Testis (tissue), 3 donors: Measurements from ENCODE around the gene AXDND1. TPM values are rescaled to one million over a fixed set of nuclear protein-coding genes. Genes with fewer than 3 reads are reported as not detected.
"Not testable (repeated sequence)": the region's sequence is repeated elsewhere in the genome, so short reads cannot be mapped to it uniquely, and the experiment has no call there.

Experiments used
- DNase-seq: peaks from one replicate; pipeline ENCODE4 v3.0.0-alpha.2; 2019
- H3K27ac ChIP-seq, 2 donors: fragments of 200-600 bp; sonication (generic); one replicate each; pipeline ENCODE4 v1.5.1; 2019
- H3K27me3 ChIP-seq: fragments of 200-600 bp; sonication (generic); one replicate; pipeline ENCODE4 v1.5.1; 2019
- H3K36me3 ChIP-seq: fragments of 200-600 bp; sonication (generic); one replicate; pipeline ENCODE4 v1.5.1; 2017; ENCODE audit warnings: low read depth; ENCODE audit errors: missing control alignments
- H3K4me1 ChIP-seq: fragments of 200-600 bp; sonication (generic); one replicate; pipeline ENCODE4 v1.5.1; 2019
- H3K4me3 ChIP-seq, 2 donors: fragments of 200-600 bp; sonication (generic); one replicate each; pipeline ENCODE4 v1.5.1; 2017 to 2019
- H3K9me3 ChIP-seq: fragments of 200-600 bp; sonication (generic); one replicate; pipeline ENCODE4 v1.5.1; 2017
- CTCF ChIP-seq, 3 experiments: fragments of 450-650 bp in 2 of 3; fragments of 200-600 bp in 1 of 3; sonication (generic) in 1 of 3; IDR thresholded peaks; one replicate each; pipeline ENCODE4 v1.5.1; 2016 to 2019; ENCODE audit warnings: antibody characterized with exemption in 3 of 3, mild to moderate bottlenecking in 2 of 3, moderate library complexity in 1 of 3
- POLR2A ChIP-seq: fragments of 450-650 bp; IDR thresholded peaks from one replicate; pipeline ENCODE4 v1.6.1; 2017; ENCODE audit warnings: antibody characterized with exemption, mild to moderate bottlenecking, moderate library complexity
- WGBS, 2 donors: methylation state at CpG; one replicate each; pipeline ENCODE4 v1.1.5; 2018; 5-methylcytosine and 5-hydroxymethylcytosine counted together
- intact Hi-C: fragments of 100-400 bp; cut with DNase I; formaldehyde crosslinking; loops from one replicate; pipeline ENCODE4 v1.15.1; 2023; ENCODE audit warnings: low total_unique reads
- polyA plus RNA-seq: library from polyadenylated mRNA; stranded (reverse); fragments of 350-450 nt; fragmentation: Illumina TruSeq; extraction: RNeasy Lipid Tissue Mini Kit (QIAGEN cat#74804); gene quantifications from one replicate; pipeline ENCODE4 v1.2.3, GENCODE V29; 2014; ENCODE audit warnings: low read depth, low replicate concordance; ENCODE audit not compliant: insufficient read depth
- total RNA-seq, 2 donors: library from RNA; depleted of rRNA; stranded (reverse); fragments of >200 nt; gene quantifications; one replicate each; pipeline ENCODE4 v1.2.3, GENCODE V29; 2016

The AXDND1 gene
- total and polyA plus RNA-seq, 3 donors from 2014 or later = 21.4 to 58.3 (median 31.5) TPM

GRCh38 chr1:179341943-179342547 lies 23.7 kb upstream of the AXDND1 start:
- no peaks in the 10 kb centered on the region for H3K27me3 ChIP-seq
- no peak overlapping the region for H3K27ac ChIP-seq
- TF ChIP-seq CTCF (IDR thresholded peaks at IDR 0.05) = no peak
- no peak for TF ChIP-seq POLR2A
- H3K4me1 ChIP-seq = no peaks in the 10 kb centered on the region
- no peak overlapping the region for H3K4me3 ChIP-seq
- no peaks in the 10 kb centered on the region for H3K9me3 ChIP-seq
- intact Hi-C loops = no loop called here
- no peak for DNase-seq
- 88 to 89% methylated on average over 4 of the region's 4 CpGs for WGBS, 2 donors
- H3K36me3 ChIP-seq = no peaks in the 10 kb centered on the region

GRCh38 chr1:179342740-179343404 lies 22.9 kb upstream of the AXDND1 start:
- H3K36me3 ChIP-seq = no peaks in the 10 kb centered on the region
- no peaks in the 10 kb centered on the region for H3K9me3 ChIP-seq
- no peak overlapping the region for H3K27ac ChIP-seq
- no peak for DNase-seq
- no peaks in the 10 kb centered on the region for H3K4me1 ChIP-seq
- no peak overlapping the region for H3K4me3 ChIP-seq
- 90 to 99% methylated on average over 4 of the region's 4 CpGs for WGBS, 2 donors
- no peaks in the 10 kb centered on the region for H3K27me3 ChIP-seq
- TF ChIP-seq CTCF (IDR thresholded peaks at IDR 0.05) (no peak), POLR2A (no peak)
- intact Hi-C loops = no loop called here

GRCh38 chr1:179351281-179351680 lies 14.5 kb upstream of the AXDND1 start:
- Histone ChIP-seq H3K4me3 (no peak overlapping the region), H3K4me1 (no peaks in the 10 kb centered on the region), H3K27me3 (no peaks in the 10 kb centered on the region), H3K27ac (no peak overlapping the region), H3K9me3 (no peaks in the 10 kb centered on the region), H3K36me3 (no peaks in the 10 kb centered on the region)
- intact Hi-C loops = no loop called here
- 86 to 94% methylated on average over 3 of the region's 3 CpGs for WGBS, 2 donors
- DNase-seq = no peak
- TF ChIP-seq POLR2A (no peak), CTCF (IDR thresholded peaks at IDR 0.05) (no peak)

GRCh38 chr1:179352236-179352635 lies 13.5 kb upstream of the AXDND1 start:
- Histone ChIP-seq H3K9me3 (no peaks in the 10 kb centered on the region), H3K27ac (no peak overlapping the region), H3K36me3 (no peaks in the 10 kb centered on the region), H3K27me3 (no peaks in the 10 kb centered on the region), H3K4me3 (no peak overlapping the region), H3K4me1 (no peaks in the 10 kb centered on the region)
- intact Hi-C loops = no loop called here
- TF ChIP-seq POLR2A (no peak), CTCF (IDR thresholded peaks at IDR 0.05) (no peak)
- WGBS, 2 donors = 93 to 97% methylated on average over 2 of the region's 2 CpGs
- DNase-seq = no peak

GRCh38 chr1:179353546-179353945 lies 12.2 kb upstream of the AXDND1 start:
- H3K4me3 ChIP-seq = no peak overlapping the region
- 35 to 51% methylated on average over 5 of the region's 5 CpGs for WGBS, 2 donors
- TF ChIP-seq CTCF (IDR thresholded peaks at IDR 0.05) (no peak), POLR2A (no peak)
- intact Hi-C loops = no loop called here
- peak overlapping the region in 1 of 2 donors; percentile 44 for H3K27ac ChIP-seq
- H3K36me3 ChIP-seq = no peaks in the 10 kb centered on the region
- DNase-seq = peak; percentile 59
- no peaks in the 10 kb centered on the region for H3K27me3 ChIP-seq
- no peaks in the 10 kb centered on the region for H3K4me1 ChIP-seq
- H3K9me3 ChIP-seq = no peaks in the 10 kb centered on the region

- H3K27me3 ChIP-seq, H3K4me3 ChIP-seq, DNase-seq, H3K27ac ChIP-seq, H3K9me3 ChIP-seq, intact Hi-C loops, H3K4me1 ChIP-seq, H3K36me3 ChIP-seq: not testable (repeated sequence)
- 89 to 92% methylated on average over 2 of the region's 2 CpGs for WGBS, 2 donors
These were observed 4.1 kb upstream of the AXDND1 start for GRCh38 chr1:179361631-179362030.
